WERI-Rb-1 (cell line): Measurements from ENCODE around the gene SP110.

Source experiments
- DNase-seq: peaks from one replicate; pipeline ENCODE4 v3.0.0-alpha.2; 2020
- H3K27ac ChIP-seq: fragments of 250-450 bp; sonication (Bioruptor Pico); 2 replicates; pipeline ENCODE4 v1.5.1; 2020; ENCODE audit warnings: mild to moderate bottlenecking, moderate library complexity
- H3K27me3 ChIP-seq: fragments of 250-450 bp; sonication (Bioruptor Pico); 2 replicates; pipeline ENCODE4 v1.5.1; 2021; ENCODE audit warnings: mild to moderate bottlenecking, low read depth, moderate library complexity; ENCODE audit not compliant: insufficient read depth, severe bottlenecking
- H3K36me3 ChIP-seq: fragments of 250-450 bp; sonication (Bioruptor Pico); 2 replicates; pipeline ENCODE4 v1.5.1; 2020; ENCODE audit warnings: mild to moderate bottlenecking, moderate library complexity
- H3K4me3 ChIP-seq: 2 replicates; pipeline ENCODE4 v1.5.1; 2011; ENCODE audit warnings: low read depth, mild to moderate bottlenecking, control low read depth, low read length
- H3K9me3 ChIP-seq: fragments of 250-450 bp; sonication (Bioruptor Pico); 2 replicates; pipeline ENCODE4 v1.5.1; 2021; ENCODE audit warnings: mild to moderate bottlenecking, moderate library complexity; ENCODE audit not compliant: severe bottlenecking
- CTCF ChIP-seq: IDR thresholded peaks from 2 replicates; pipeline ENCODE4 v1.5.1; 2011; ENCODE audit warnings: low read depth, mild to moderate bottlenecking, control low read depth, inconsistent platforms, low read length

Gene SP110

GRCh38 chr2:230140667-230141066 is 79.1 kb downstream of the SP110 start:
- no peaks in the 10 kb centered on the region for H3K36me3 ChIP-seq
- H3K9me3 ChIP-seq, result no peaks in the 10 kb centered on the region
- H3K4me3 ChIP-seq, result no peak overlapping the region
- no peak for TF ChIP-seq CTCF
- no peak for DNase-seq
- H3K27ac ChIP-seq, result no peak overlapping the region
- H3K27me3 ChIP-seq, result peaks cover 52% of the 10 kb centered on the region

GRCh38 chr2:230137902-230138539 is 81.8 kb downstream of the SP110 start:
- H3K27me3 ChIP-seq, result peaks cover 48% of the 10 kb centered on the region
- H3K36me3 ChIP-seq, result no peaks in the 10 kb centered on the region
- DNase-seq, result no peak
- H3K4me3 ChIP-seq, result no peak overlapping the region
- no peaks in the 10 kb centered on the region for H3K9me3 ChIP-seq
- H3K27ac ChIP-seq, result no peak overlapping the region
- no peak for TF ChIP-seq CTCF

GRCh38 chr2:230135130-230135525 is 84.7 kb downstream of the SP110 start:
- TF ChIP-seq CTCF, result no peak
- no peak for DNase-seq

GRCh38 chr2:230134496-230135129 is 85.2 kb downstream of the SP110 start:
- H3K27me3 ChIP-seq, result peaks cover 58% of the 10 kb centered on the region
- H3K4me3 ChIP-seq, result no peak overlapping the region
- H3K9me3 ChIP-seq, result no peaks in the 10 kb centered on the region
- no peak for DNase-seq
- TF ChIP-seq CTCF, result no peak
- no peak overlapping the region for H3K27ac ChIP-seq
- no peaks in the 10 kb centered on the region for H3K36me3 ChIP-seq

More at GRCh38 chr2:230135130-230135525, 84.7 kb downstream of the SP110 start:
- H3K27ac ChIP-seq, result no peak overlapping the region
- H3K9me3 ChIP-seq, result no peaks in the 10 kb centered on the region
- no peak overlapping the region for H3K4me3 ChIP-seq
- no peaks in the 10 kb centered on the region for H3K36me3 ChIP-seq
- peaks cover 58% of the 10 kb centered on the region for H3K27me3 ChIP-seq

GRCh38 chr2:230131366-230131765 is 88.4 kb downstream of the SP110 start:
- H3K27me3 ChIP-seq, result peaks cover 55% of the 10 kb centered on the region
- H3K9me3 ChIP-seq, result no peaks in the 10 kb centered on the region
- H3K27ac ChIP-seq, result no peak overlapping the region
- H3K36me3 ChIP-seq, result no peaks in the 10 kb centered on the region
- DNase-seq, result no peak
- H3K4me3 ChIP-seq, result no peak overlapping the region
- TF ChIP-seq CTCF, result no peak
